ENCODE measurements around the gene OR6C65.

DNA sequence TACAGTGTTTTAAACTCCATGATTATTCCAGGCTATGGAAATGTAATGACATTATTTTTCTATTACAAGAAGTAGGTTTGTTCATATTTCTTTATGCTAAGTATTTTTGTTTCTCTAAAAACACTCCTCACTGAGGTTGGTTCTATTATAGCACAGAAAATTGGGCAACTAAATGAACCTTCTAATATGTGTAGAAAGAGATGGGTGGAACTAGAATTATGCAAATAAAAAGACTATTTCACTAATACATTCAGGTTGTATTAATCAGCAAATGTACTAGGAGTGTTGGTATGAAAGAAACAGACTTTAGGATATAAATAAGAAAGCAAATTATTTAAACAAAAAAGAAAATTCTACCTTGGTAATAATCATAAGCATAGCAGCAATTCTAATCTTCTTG, 48.5 kb downstream of the OR6C65 start:
- no peak for TF ChIP-seq SUZ12 (IDR thresholded peaks at IDR 0.05)
- TF ChIP-seq HDGF (IDR thresholded peaks at IDR 0.05; ENCODE audit: borderline replicate concordance): no peak
- no peak for TF ChIP-seq FOXA1 (IDR thresholded peaks at IDR 0.05)
- TF ChIP-seq, protein P1, sequence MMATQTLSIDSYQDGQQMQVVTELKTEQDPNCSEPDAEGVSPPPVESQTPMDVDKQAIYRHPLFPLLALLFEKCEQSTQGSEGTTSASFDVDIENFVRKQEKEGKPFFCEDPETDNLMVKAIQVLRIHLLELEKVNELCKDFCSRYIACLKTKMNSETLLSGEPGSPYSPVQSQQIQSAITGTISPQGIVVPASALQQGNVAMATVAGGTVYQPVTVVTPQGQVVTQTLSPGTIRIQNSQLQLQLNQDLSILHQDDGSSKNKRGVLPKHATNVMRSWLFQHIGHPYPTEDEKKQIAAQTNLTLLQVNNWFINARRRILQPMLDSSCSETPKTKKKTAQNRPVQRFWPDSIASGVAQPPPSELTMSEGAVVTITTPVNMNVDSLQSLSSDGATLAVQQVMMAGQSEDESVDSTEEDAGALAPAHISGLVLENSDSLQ (IDR thresholded peaks at IDR 0.05): no peak
- no peak for TF ChIP-seq FOXM1 (IDR thresholded peaks at IDR 0.05; ENCODE audit: borderline replicate concordance)
- TF ChIP-seq SP1 (IDR thresholded peaks at IDR 0.05): no peak
- TF ChIP-seq BHLHE40 (IDR thresholded peaks at IDR 0.05; ENCODE audit: borderline replicate concordance): no peak
- no peak for TF ChIP-seq FOXK2 (IDR thresholded peaks at IDR 0.05)
- TF ChIP-seq ARNT (IDR thresholded peaks at IDR 0.05): no peak
- TF ChIP-seq LEF1 (IDR thresholded peaks at IDR 0.05; ENCODE audit: borderline replicate concordance): no peak
- TF ChIP-seq ELF4 (IDR thresholded peaks at IDR 0.05): no peak
- no peak for TF ChIP-seq TARDBP (IDR thresholded peaks at IDR 0.05)

Measured in HEK293T (cell line).